ENCODE measurements around the gene HTRA1. TPM values are rescaled to one million over a fixed set of nuclear protein-coding genes. Genes with fewer than 3 reads are reported as not detected.

Gene HTRA1
- polyA plus RNA-seq, 3 donors: 21.4 to 244 (median 76.1) TPM

DNA sequence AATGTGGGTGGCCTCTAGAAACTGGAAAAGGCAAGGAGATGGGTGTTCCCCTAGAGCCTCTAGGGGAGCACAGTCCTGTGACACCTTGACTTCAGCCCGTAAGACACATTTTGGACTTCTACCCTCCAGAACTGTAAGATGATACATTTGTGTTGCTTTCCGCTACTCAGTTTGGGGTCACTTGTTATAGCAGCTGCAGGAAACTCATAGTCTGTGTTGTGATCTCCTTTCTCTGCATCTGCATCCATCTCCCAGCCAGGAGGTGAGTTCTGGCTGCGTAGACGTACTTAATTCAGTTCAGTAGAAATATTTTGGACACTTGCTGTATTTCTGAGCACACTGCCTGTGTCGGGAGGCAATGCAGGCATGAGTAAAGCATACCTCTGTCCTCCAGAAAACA is 69.9 kb downstream of the HTRA1 start:
- H3K27ac ChIP-seq (ENCODE audit: low read depth, low read length): no peak overlapping the region
- 91 to 97% (median 95%) methylated on average over 5 of the region's 5 CpGs for WGBS, 3 donors

DNA sequence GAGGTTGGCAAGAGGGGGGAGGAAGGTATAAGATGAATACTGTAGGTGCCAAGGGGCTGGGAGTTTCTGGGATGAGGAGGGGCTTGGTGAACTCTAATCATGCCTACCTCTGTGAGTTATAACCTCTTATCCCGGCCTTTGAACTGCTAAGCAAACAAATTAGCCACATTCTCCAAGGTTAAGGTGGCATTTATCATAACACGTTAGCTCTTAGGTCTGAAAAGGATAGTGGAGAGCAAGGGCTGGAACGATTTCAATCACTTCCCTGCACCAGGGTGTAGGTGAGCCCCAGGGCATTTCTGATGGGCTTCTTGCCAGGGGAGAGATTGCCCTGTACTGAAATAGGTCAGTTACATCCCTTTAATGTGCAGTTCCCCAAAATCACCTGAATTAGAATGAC is 70.6 kb downstream of the HTRA1 start:
- no peak overlapping the region for H3K27ac ChIP-seq (ENCODE audit: low read depth, low read length)
- WGBS, 3 donors: 19 to 43% (median 32%) methylated on average over 3 of the region's 3 CpGs

DNA sequence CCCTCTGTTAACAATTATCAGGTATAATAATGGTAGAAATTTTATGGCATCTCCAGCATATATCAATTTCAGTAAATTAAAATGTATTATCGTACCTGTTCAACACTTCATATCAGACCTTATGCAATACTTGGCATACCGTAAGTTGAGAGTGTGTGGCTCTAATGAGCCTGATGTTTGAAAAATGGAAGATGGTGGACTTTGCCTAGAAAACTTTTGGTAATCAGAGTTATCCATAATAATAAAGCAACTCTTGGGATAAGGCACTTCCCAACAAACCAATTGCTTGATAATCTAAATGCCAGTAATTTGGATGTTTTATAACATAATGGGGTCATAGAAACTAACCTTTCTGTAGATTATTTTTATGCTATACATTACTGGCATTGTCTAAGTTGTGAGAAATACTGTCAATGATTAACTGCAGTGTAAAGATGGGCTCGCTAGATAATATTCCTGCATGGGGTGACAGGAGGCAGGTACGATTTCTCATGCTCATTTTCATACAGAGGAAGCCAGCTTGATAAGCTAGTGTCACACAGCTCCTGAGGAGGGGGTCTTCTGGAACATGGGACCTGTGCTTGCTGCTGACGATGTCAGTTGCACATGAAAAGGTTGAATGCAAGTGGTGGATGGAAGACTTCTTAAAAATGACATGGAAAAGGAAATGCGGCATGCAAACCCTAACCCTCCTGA is 71.4 kb downstream of the HTRA1 start:
- no peak overlapping the region for H3K27ac ChIP-seq (ENCODE audit: low read depth, low read length)
- WGBS, 3 donors: 70 to 94% (median 90%) methylated on average over 6 of the region's 6 CpGs

DNA sequence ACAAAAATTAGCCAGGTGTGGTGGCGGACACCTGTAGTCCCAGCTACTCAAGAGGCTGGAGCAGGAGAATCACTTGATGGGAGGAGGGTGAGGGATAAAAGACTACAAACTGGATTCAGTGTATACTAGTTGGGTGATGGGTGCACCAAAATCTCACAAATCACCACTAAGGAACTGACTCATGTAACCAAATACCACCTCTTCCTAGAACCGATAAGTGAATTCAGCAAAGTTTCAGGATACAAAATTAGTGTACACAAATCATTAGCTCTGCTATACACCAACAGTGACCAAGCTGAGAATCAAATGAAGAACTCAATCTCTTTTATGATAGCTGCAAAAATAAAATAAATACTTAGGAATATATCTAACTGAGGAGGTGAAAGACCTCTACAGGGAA is 76.2 kb downstream of the HTRA1 start:
- 85 to 93% (median 91%) methylated on average over 2 of the region's 2 CpGs for WGBS, 3 donors
- H3K27ac ChIP-seq (ENCODE audit: low read depth, low read length): no peak overlapping the region

DNA sequence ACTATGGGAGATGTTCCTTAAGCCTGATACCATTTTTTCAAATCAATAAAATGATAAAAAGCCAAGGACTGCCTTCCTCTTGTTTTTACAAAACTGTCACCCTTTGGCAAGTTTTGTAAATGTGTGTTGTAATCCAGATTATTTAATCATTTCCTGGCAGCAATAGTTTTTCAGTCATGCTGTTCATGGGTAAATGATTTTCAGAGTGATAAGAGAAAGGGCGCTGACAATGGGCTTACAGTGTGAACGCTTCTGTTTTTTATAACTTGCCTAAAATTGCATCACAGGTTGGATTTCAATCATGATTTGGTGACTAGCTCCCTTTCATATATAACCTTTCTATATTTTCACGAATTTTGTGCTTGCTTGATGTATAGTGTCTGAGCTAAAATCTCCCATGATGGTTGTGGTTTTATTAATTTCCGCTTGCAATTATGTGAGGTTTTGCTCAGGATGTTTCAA is 80.2 kb downstream of the HTRA1 start:
- H3K27ac ChIP-seq (ENCODE audit: low read depth, low read length): no peak overlapping the region
- WGBS, 3 donors: 29 to 35% (median 32%) methylated on average over 4 of the region's 4 CpGs

DNA sequence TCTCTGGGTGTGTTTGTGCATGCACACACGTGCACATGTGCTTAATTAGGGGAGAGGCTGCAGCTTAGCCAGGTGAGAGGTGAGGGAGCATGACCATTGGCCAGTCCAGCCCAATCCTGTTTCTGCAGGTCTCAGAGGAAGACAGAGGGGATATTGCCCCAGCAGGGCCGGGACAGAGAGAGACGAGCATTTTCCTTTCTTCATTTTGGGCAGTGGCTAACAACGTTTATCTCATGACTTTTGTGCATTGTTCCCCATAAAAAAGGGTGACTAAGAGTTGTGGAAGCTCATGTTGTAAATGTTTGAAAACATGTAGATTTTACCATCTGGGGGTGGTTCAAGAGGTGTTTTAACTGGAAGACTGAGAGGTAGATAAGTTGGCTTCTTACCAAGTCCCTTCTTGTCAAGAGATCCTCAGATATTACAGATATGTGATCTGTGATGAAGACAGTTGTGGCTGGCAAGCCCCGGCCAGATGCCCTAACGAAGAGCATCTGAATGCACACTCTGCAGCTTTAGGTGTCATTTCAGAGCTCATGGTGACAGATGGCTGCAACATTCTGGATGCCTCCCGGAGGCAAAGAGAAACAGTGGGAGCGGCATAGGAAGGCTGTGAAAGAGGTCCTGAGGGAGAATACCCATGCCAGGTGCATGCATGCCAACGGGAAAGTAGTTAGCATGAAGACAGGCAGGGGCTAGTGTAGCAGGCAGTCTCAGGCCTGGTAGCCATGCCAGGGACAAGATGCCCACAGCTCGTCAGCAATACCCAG is 82.5 kb downstream of the HTRA1 start:
- no peak overlapping the region for H3K27ac ChIP-seq (ENCODE audit: low read depth, low read length)
- 77 to 87% (median 80%) methylated on average over 10 of the region's 10 CpGs for WGBS, 3 donors

DNA sequence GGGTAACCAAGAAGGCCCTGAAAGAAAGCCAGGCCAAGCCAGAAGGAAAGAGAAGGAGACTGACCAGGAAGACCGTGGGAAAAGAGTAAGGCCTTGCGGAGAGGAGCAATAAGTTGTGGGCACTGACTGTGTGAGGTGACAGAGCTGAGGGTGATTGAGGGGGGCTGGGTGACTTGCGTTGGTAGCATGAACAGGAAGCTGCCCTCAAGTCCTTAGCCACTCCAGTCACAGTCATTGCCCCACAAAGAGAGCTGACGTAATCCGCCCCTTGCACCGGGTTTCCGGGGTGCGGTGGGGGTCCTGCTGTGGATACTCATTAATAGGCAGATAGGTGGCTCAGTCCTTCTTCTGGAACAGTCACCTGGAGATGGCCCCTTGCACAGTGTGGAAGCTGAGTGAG is 83.1 kb downstream of the HTRA1 start:
- H3K27ac ChIP-seq (ENCODE audit: low read depth, low read length): no peak overlapping the region
- 63 to 93% (median 76%) methylated on average over 8 of the region's 8 CpGs for WGBS, 3 donors

DNA sequence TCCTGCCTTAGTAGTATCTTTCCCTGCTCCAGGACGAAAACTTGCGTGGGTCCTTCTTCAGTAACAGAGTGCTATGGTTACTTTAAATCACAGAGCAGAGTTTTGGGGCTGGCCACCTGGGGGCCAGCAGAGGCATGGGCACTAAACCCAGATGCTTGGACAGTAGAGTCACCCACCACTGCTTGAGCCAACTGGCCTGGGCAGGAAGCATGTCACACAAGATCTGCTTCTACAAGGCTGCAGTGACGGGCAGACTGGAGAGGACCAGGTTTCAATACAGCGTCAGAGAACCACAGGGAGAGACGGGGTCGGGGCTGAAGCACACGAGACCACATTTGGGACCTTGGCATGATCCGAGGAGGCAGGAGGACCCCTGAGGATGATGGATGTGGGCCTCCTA is 84.9 kb downstream of the HTRA1 start:
- H3K27ac ChIP-seq (ENCODE audit: low read depth, low read length): no peak overlapping the region
- 96 to 98% (median 97%) methylated on average over 8 of the region's 8 CpGs for WGBS, 3 donors

DNA sequence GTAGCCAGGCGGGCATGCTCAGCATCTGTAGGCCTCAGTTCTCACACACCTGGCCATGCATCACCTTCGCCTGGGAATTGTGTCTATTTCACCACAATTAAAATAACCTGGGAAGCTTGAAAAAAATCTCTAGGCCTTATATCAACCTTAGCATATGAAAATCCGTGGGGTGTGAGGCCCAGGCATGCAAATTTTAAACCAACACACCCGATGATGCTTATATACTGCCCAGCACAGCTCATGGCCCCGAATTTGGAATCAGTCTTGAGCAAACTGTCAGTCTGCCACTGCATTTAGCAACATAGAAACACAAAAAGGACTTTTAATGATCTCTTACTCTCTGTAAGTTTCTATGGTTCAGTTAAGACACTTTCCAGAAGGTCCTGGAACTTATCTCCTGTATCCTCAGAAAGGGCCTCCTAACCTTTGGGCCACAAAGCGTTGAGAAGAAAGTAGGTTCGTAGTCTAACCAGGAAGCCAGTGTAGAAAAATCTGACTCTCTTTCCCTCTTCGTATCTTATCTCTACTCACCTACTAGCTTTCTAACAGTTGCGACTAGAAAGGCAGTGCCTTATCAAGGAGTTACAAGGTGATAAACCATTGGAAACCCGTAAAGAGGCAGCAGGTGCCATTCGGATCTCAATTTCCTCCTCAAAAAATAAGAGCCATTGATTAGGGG is 87.2 kb downstream of the HTRA1 start:
- WGBS, 3 donors: 79 to 90% (median 88%) methylated on average over 11 of the region's 11 CpGs
- no peak overlapping the region for H3K27ac ChIP-seq (ENCODE audit: low read depth, low read length)

DNA sequence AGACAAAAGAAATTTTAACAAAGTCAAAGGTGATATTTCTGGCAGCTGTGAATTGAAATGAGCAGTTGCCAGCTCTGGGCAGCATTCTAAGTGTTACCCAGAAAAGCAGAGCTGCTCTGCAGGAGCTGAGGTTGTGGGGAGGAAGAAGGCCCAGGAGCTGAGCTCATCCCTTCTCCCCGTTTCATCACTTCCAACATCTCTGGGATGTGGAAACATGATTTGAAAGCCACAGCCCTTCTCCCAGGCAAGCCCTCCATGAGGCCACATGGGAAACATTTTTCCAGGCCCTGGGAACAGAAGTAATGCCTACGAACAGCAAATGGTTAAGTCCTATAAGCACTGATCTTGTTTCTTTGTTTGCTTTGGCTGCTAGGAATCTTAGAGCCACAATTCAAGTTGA is 88.3 kb downstream of the HTRA1 start:
- 78 to 91% (median 89%) methylated on average over 2 of the region's 2 CpGs for WGBS, 3 donors
- no peak overlapping the region for H3K27ac ChIP-seq (ENCODE audit: low read depth, low read length)

DNA sequence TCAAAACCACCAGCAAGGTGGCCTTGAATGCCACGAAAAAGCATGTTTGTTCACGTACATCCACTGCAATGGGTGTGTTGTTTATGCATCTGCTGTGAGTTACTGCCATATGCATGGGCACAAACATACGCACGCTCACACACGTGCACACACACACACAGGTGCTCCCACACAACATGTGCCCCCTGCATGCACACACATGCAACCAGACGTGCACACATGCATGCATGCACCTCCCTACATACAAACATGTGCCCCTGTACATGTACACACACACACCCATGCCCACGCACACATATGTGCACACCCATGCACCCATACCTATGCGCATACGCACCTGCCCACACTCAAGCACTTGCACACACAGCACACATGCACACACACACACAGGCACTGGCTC is 89.1 kb downstream of the HTRA1 start:
- 97 to 98% (median 97%) methylated on average over 9 of the region's 9 CpGs for WGBS, 3 donors

DNA sequence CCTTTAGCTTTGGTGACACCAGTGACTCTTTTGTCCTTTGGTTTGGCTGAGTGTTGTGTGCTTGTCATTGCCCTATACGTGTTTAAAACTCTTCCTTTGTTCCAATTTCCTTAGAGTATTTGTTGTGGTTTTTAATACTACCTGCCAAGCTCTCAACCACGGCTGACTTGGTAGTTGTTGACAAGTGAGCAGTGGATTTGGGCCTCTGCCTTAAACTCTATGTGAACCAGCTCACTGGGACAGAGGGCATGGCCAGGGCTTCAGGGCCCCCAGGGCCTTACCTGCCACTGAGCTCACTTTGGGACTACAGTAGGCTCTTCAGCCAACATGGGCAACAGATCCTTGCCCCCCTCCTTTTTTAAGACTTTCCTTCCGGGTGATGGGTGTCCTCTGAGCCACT is 89.6 kb downstream of the HTRA1 start:
- WGBS, 3 donors: 49 to 78% (median 64%) methylated on average over 3 of the region's 3 CpGs
- no peak overlapping the region for H3K27ac ChIP-seq (ENCODE audit: low read depth, low read length)

More for the DNA sequence above, 89.1 kb downstream of the HTRA1 start:
- H3K27ac ChIP-seq (ENCODE audit: low read depth, low read length): no peak overlapping the region

DNA sequence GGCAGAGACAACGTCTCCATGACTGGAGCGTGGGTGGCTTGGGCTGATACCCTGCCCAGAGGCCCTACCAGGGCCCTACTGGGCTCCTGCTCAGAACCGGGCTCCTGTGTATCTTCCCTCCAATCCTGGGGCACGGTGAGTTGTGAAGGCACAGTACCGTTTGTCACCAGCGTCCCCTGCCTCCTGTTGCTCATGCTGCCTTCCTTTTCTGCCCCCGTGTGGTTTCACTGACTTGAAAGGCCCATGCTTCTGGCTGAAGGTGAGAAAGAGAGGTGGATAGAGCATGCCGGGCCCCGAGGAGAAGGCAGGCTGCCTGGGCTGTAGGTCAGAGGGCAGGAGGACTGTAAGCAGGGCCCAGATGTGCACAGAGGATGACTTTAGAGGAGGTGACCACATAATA is 90.1 kb downstream of the HTRA1 start:
- 61 to 74% (median 62%) methylated on average over 9 of the region's 9 CpGs for WGBS, 3 donors
- no peak overlapping the region for H3K27ac ChIP-seq (ENCODE audit: low read depth, low read length)

DNA sequence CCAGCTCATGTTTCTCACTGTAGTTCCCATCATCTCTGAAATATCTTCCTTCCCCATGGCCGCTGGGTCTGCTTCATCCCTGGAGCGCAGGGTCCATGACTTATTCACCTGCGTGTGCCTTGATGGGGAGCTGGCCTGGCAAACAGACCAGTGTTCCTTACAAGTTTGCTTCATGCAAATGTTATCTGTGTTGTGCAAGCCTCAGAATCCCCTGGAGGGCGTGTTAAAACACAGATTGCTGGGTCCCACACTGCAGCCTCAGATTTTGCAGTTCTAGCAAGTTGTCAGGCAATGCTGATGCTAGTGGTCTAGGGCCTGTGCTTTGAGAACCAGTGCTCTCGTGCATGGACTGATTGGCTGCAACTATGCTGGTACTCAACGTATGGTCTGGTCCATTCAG is 92.0 kb downstream of the HTRA1 start:
- no peak overlapping the region for H3K27ac ChIP-seq (ENCODE audit: low read depth, low read length)
- 85 to 91% (median 90%) methylated on average over 6 of the region's 6 CpGs for WGBS, 3 donors

DNA sequence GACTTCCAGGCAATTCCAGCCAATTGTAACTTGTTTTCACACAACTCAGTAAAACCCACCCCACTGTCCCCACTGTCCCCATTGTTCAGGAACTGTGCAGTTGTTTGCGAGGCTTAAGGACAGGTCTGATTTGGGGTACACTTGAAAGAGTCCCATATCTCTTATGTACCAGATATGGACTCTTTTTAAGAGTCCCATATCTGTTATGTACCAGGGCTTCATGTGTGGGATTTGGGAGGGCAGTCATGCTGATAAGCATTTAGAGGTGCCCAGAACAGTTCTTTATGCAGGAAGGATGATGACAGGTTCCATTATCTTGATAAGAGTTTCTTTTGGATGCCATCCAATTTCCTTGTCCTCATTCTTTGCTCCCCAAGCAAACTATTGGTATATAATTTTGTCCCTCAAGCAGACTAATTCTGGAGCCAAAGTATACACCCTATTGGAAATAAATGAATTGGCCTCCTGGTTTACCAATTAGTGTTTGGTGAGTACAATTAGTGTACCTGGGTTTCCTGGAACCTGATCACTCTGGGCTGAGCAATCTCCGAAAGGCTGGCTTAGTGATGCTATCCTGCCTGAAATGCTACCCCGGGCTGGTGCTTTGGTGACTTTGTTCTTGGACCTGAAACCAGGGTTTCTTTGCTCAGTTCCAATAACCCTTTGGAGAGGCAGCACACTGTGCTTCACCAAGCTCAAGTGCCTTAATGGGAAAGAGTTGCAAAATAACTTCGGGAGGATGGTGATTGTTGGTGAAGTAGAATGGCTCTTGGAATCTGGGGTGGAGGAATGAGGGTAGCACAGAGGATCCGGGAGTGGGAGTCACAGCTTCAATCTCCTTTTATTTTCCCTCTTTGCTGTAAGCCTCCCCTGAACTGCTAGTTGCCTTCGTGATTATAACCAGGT is 93.0 kb downstream of the HTRA1 start:
- WGBS, 3 donors: 85 to 94% (median 92%) methylated on average over 6 of the region's 6 CpGs
- H3K27ac ChIP-seq (ENCODE audit: low read depth, low read length): no peak overlapping the region

DNA sequence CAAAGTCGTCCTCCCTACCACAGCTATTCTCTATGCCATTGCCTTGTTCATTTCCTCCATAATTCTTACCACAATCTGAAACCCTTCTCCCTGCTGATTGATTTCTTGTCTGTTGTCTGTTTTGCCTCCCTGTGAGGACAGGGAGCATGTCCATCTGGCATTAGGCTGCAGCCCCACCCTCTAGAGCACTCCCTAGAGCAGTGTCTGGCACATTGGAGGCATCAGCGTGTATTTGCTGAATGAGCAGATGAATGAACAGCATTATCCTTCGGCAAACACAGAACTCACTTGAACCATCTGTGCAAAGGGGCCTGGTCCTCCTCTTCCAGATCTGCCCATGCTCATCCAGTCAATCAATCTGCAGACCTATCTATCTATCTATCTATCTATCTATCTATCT is 94.1 kb downstream of the HTRA1 start:
- WGBS, 3 donors: 78 to 88% (median 83%) methylated on average over 3 of the region's 3 CpGs
- no peak overlapping the region for H3K27ac ChIP-seq (ENCODE audit: low read depth, low read length)

DNA sequence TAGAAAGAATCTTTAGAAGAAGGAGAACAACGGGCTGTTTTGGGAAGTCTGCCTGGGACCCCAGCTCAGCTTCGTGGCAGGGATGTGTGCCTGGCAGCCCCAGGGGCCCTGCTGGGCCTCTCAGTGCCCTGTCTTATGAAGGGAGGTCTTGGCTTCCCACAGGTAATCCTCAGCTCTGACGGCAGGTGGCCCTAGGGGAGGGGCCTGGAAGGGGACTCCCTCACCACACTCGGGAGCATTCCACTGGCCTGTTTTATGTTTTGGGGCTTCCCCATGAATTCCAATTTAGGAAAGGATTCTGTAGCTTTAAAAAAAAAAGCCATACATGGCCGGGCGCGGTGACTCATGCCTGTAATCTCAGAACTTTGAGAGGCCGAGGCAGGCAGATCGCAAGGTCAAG is 96.2 kb downstream of the HTRA1 start:
- H3K27ac ChIP-seq (ENCODE audit: low read depth, low read length): no peak overlapping the region
- 35 to 46% (median 44%) methylated on average over 9 of the region's 9 CpGs for WGBS, 3 donors

DNA sequence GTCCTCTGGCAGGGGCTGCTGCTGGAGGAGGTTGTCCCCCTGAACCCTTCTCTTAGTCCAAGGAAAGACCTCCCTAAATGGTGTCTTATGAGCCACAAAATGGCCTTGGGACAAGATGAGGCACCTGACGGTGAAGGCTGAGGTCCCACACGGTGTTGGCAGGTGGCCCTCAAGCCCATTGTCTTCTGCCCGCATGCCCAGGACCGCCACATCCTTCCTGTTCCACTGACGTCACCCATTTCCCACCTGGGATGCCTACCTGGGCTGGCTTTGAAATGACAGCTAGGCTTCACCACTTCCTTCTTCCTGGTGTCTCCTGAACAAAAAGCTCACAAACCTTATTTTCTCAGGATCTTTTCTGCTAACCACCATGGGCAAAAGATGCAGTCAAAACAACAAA is 97.1 kb downstream of the HTRA1 start:
- 53 to 70% (median 56%) methylated on average over 5 of the region's 5 CpGs for WGBS, 3 donors
- H3K27ac ChIP-seq (ENCODE audit: low read depth, low read length): no peak overlapping the region
